Measurements from ENCODE around the gene GPR137C. TPM values are rescaled to one million over a fixed set of nuclear protein-coding genes. Genes with fewer than 3 reads are reported as not detected.

The GPR137C gene
- total RNA-seq, 1 donor from 2014 or later = 8.7 TPM

GRCh38 chr14:52607061-52607460, 54.4 kb downstream of the GPR137C start:
- Mint-ChIP-seq H3K4me1 (ENCODE audit: low read depth) (no peaks in the 10 kb centered on the region), H3K4me3 (ENCODE audit: low read depth) (no peak overlapping the region), H3K9me3 (ENCODE audit: low read depth) (peaks cover 19% of the 10 kb centered on the region), H3K27me3 (no peaks in the 10 kb centered on the region), H3K36me3 (ENCODE audit: insufficient read depth) (peaks cover 28% of the 10 kb centered on the region), H3K27ac (no peak overlapping the region)
- no peak for DNase-seq (ENCODE audit: low spot score, unreplicated experiment)
- TF ChIP-seq CTCF (IDR thresholded peaks at IDR 0.05; ENCODE audit: unreplicated experiment) = no peak

GRCh38 chr14:52609445-52610044, 56.9 kb downstream of the GPR137C start:
- peaks cover 10% of the 10 kb centered on the region for H3K9me3 Mint-ChIP-seq (ENCODE audit: low read depth)
- TF ChIP-seq CTCF (IDR thresholded peaks at IDR 0.05; ENCODE audit: unreplicated experiment) = no peak
- no peak overlapping the region for H3K27ac Mint-ChIP-seq
- H3K4me1 Mint-ChIP-seq (ENCODE audit: low read depth) = no peaks in the 10 kb centered on the region
- no peaks in the 10 kb centered on the region for H3K27me3 Mint-ChIP-seq
- no peak overlapping the region for H3K4me3 Mint-ChIP-seq (ENCODE audit: low read depth)
- H3K36me3 Mint-ChIP-seq (ENCODE audit: insufficient read depth) = peaks cover 19% of the 10 kb centered on the region
- DNase-seq (ENCODE audit: low spot score, unreplicated experiment) = no peak

- no peak for DNase-seq (ENCODE audit: low spot score, unreplicated experiment)
- no peaks in the 10 kb centered on the region for H3K4me1 Mint-ChIP-seq (ENCODE audit: low read depth)
- no peak overlapping the region for H3K4me3 Mint-ChIP-seq (ENCODE audit: low read depth)
- peaks cover 5% of the 10 kb centered on the region for H3K9me3 Mint-ChIP-seq (ENCODE audit: low read depth)
- no peak for TF ChIP-seq CTCF (IDR thresholded peaks at IDR 0.05; ENCODE audit: unreplicated experiment)
- H3K27ac Mint-ChIP-seq = no peak overlapping the region
- peaks cover 16% of the 10 kb centered on the region for H3K36me3 Mint-ChIP-seq (ENCODE audit: insufficient read depth)
- no peaks in the 10 kb centered on the region for H3K27me3 Mint-ChIP-seq
Observed at GRCh38 chr14:52610187-52610586, 57.6 kb downstream of the GPR137C start.

- no peak for TF ChIP-seq CTCF (IDR thresholded peaks at IDR 0.05; ENCODE audit: unreplicated experiment)
- Mint-ChIP-seq H3K4me3 (ENCODE audit: low read depth) (no peak overlapping the region), H3K27ac (no peak overlapping the region), H3K4me1 (ENCODE audit: low read depth) (no peaks in the 10 kb centered on the region), H3K27me3 (no peaks in the 10 kb centered on the region), H3K9me3 (ENCODE audit: low read depth) (no peaks in the 10 kb centered on the region), H3K36me3 (ENCODE audit: insufficient read depth) (peaks cover 10% of the 10 kb centered on the region)
- no peak for DNase-seq (ENCODE audit: low spot score, unreplicated experiment)
Observed at GRCh38 chr14:52618602-52619001, 66.0 kb downstream of the GPR137C start.

- Mint-ChIP-seq H3K4me1 (ENCODE audit: low read depth) (no peaks in the 10 kb centered on the region), H3K9me3 (ENCODE audit: low read depth) (no peaks in the 10 kb centered on the region), H3K36me3 (ENCODE audit: insufficient read depth) (peaks cover 10% of the 10 kb centered on the region), H3K4me3 (ENCODE audit: low read depth) (no peak overlapping the region), H3K27me3 (no peaks in the 10 kb centered on the region), H3K27ac (no peak overlapping the region)
- DNase-seq (ENCODE audit: low spot score, unreplicated experiment) = no peak
- no peak for TF ChIP-seq CTCF (IDR thresholded peaks at IDR 0.05; ENCODE audit: unreplicated experiment)
Observed at GRCh38 chr14:52619687-52620086, 67.1 kb downstream of the GPR137C start.
